ENCODE results near the gene ESPN.

GRCh38 chr1:6426277-6426971 is 1.8 kb downstream of the ESPN start:
- TF ChIP-seq BRCA1 (IDR thresholded peaks at IDR 0.05; ENCODE audit: low read depth, low read length) (no peak), CTCF (IDR thresholded peaks at IDR 0.05; ENCODE audit: control extremely low read depth in 1 of 3, insufficient read depth in 1 of 3, low read depth in 1 of 3, low read length in 3 of 3) (no peak)

All from H1 (cell line).